GM21381 (cell line): ENCODE measurements around the gene GPATCH8.
A peak's percentile ranks its signal among the peaks of the same experiment; 100 is the strongest.
"Not testable (repeated sequence)": the region's sequence is repeated elsewhere in the genome, so short reads cannot be mapped to it uniquely, and the experiment has no call there.

Experiments
- ATAC-seq: cut with Tn5 transposase; IDR thresholded peaks from one replicate; pipeline ENCODE4 v1.9.1; 2021; ENCODE audit warnings: mild to moderate bottlenecking, moderate library complexity; ENCODE audit not compliant: unreplicated experiment

Gene GPATCH8

GRCh38 chr17:44527954-44528353 lies 24.7 kb upstream of the GPATCH8 start:
- ATAC-seq, result no peak

DNA sequence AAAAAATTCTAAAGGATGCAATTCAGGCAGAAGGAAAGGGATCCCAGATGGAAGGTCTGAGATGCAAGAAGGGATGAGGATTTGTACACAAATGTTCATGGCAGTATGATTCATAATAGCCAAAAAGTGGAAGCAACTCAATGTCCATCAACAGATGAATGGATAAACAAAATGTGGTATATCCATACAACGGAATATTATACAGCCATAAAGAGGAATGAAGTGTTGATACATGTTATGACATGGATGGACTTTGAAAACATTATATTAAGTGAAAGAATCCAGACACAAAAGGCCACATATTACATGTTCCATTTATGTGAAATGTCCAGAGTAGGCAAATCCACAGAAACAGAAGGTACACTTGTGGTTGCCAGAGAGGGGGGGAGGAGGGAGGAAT lies 23.9 kb upstream of the GPATCH8 start:
- no peak for ATAC-seq

DNA sequence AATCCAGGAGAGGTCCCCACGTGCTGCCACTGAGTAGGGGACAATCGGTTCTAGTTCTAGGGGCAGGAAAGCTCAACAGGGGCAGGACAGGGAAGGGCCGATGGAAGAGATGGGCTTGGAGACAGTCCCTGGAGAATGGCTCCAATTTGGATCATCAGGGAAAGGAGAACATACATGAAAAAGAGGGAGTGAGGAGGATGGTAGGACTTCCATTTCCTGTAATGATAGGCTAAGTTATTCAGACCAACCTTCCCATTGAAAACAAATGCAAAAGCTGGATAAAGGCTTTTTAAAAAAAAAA lies 20.4 kb upstream of the GPATCH8 start:
- no peak for ATAC-seq

GRCh38 chr17:44522883-44523671 lies 19.9 kb upstream of the GPATCH8 start:
- no peak for ATAC-seq

DNA sequence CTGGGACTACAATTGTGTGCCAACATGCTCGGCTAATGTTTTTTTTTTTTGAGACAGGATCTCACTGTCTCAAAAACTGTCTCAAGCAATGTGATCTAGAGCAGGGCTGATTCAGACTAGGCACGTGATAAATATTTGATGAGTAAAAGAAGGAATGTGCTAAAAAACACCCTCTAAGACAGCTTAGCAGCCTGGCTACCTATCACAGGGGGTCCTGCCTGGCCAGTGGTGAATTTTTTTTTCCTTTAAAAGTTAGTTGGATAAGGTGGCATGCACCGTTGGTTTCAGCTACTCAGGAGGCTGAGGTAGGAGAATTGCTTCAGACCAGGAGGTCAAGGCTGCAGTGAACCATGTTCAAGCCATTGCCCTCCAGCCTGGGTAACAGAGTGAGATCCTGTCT lies 14.8 kb upstream of the GPATCH8 start:
- ATAC-seq, result no peak

DNA sequence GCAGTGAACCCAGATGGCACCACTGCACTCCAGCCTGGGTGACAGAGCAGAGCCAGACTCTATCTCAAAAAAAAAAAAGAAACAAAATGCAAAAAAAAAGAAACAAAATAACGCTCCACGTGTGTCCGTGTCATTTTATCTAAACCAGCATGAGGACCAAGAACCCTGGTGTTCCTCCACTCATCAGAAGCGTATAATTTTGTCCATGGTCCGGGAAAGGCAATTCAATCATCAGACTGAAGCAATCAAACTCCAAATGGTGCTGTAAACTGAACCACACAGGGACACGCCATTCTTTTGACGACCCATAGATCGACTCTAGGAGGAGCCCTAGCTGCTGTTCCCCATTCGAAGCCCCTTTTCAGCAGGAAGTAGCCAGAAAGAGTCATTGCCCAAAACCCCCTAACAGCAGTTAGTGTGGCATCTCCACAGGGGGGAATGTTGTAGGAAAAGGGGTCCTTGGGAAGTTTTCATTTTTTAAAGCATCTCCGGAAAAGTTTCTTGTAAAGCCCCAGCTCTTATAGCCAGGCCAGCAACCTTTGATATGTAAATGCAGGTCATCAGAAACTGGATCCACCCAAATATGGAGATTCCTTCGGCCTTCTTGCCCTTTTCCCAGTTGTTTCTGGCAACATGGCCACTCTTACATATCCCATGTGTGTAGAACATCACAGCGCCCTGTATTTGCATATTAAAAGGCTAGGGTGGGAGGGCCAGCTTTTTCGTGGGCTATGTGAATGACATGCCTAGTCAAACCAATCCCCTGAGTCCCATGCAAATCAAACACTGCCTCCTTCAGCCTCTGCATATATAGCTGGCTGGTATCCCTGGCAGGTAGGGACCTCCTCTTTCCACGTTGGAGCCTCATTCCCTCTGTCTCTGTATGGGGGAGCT lies 8.3 kb upstream of the GPATCH8 start:
- not testable (repeated sequence) for ATAC-seq

DNA sequence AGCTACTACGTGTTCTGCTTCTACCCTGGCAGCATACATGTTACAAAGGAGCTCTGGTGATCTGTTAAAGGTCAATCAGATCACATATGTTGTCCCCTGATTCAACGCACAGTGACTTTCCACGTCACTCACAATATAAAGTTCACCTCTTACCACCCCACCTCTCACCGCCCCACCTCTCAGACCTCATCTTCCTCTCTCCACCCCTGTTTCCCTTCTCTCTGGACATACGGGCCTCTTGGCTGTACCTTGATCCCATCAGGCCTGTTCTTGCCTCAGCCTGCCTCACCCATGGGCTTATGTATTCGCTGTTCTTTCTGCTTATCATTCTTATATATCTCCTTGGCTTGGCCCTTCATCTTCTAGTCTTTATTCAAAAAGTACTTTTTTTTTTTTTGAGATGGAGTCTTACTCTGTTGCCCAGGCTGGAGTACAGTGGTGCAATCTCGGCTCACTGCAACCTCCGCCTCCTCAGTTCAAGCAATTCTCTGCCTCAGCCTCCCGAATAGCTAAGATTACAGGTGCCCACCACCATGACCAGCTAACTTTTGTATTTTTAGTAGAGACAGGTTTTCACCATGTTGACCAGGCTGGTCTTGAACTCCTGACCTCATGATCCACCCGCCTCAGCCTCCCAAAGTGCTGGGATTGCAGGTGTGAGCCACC lies 3.9 kb upstream of the GPATCH8 start:
- not testable (repeated sequence) for ATAC-seq

GRCh38 chr17:44502598-44503146 lies 534 bp downstream of the GPATCH8 start:
- peak; percentile 18 for ATAC-seq

DNA sequence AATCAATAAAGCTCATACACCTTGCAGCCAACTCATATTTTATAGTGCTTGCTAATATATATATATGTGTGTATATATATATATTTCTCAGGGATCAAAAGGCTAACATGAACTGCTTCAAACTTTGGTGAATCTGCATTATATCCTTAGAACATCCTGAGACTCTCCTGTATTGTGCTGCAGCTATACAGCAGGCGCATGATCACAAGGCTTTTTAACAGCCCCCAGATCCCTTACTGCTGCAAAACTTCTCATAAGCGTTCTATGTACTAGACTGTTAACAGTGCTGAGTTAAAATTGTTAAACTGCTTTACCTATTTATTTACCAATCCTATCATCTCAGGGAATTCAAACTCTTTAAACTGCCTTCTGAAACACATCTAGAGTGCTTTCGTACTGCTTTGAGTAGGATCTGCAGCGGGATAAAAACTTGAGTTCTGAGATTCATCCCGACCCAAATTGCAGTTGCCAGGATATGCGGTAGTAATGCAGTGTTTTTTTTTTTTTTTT lies 1.3 kb downstream of the GPATCH8 start:
- no peak for ATAC-seq

GRCh38 chr17:44499722-44500121 lies 3.5 kb downstream of the GPATCH8 start:
- no peak for ATAC-seq

DNA sequence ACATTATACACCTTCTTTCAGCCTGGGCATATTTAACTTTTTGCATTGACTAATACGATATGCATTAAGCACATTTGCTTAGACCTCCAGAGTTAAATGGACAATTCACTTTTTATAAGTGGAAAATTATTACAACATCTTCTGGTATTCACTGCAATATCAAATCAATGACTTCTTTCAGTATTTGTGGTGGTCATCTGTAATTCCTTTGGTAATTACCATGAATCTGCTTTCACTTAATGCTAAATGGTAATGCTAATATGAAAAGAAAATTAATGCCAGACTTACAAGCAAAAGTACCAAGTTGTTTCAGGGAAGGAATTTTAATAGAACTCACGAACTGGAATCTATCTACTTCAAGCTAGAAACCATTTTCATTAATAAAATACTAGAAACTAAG lies 6.4 kb downstream of the GPATCH8 start:
- no peak for ATAC-seq

DNA sequence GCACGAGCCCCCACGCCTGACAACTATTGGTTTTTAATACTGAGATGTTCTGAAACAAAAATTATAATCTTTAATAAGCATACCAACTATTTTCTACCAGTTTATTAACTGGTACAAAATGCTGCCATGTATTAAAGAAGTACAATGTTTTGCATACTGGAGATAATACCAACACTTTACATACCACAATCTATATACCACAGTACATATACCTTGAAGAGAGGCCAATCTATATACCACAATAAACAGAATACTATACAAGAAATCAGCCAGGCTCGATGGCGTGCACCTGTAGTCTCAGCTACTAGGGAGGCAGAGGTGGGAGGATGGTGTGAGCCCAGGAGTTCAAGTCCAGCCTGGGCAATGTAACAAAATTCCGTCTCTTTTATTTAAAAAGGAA lies 9.9 kb downstream of the GPATCH8 start:
- ATAC-seq, result no peak

DNA sequence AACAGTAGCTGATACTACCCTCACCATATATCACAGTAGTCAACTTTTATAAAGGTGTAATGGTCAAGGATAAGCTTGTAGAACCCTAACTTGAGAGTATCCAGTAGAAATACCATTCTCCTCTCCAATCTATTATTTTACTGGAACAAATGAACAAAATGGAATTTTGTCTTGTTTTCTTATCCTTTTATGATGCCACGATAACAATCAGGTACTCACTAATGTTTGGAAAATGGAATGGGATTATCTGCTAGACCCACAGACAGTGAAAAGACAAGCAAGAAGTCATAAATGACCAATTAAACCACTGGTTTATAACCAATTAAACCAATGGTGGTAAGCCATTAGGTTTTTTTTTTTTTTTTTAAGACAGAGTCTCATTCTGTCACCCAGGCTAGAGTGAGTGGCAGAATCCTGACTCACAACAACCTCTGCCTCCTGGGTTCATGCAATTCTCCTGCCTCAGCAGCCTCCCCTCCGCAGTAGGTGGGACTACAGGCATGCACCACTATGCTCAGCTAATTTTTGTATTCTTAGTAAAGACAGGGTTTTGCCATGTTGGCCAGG lies 10.4 kb downstream of the GPATCH8 start:
- ATAC-seq, result no peak

- ATAC-seq, result no peak
Observed at GRCh38 chr17:44489581-44489980, 13.6 kb downstream of the GPATCH8 start.

GRCh38 chr17:44487170-44487569 lies 16.0 kb downstream of the GPATCH8 start:
- no peak for ATAC-seq

GRCh38 chr17:44473367-44473766 lies 29.8 kb downstream of the GPATCH8 start:
- no peak for ATAC-seq

DNA sequence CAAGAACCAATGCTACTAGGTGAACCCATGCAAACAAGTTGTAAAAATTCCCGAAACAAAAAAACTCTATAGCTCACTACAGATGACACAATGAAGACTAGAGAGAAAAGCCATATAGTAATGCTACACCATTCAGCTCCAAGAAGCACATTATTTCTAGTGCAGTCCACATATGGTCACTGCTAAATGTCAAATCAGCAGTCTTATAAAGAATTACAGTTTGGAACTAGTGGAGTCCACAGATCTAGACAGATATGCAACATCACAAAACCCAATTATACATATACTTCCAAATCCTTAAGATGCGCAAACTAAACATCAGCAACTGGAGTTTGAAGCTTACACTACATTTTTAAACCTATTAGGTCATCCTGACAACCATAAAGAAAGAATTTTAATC lies 33.5 kb downstream of the GPATCH8 start:
- no peak for ATAC-seq

GRCh38 chr17:44467108-44467507 lies 36.1 kb downstream of the GPATCH8 start:
- no peak for ATAC-seq

DNA sequence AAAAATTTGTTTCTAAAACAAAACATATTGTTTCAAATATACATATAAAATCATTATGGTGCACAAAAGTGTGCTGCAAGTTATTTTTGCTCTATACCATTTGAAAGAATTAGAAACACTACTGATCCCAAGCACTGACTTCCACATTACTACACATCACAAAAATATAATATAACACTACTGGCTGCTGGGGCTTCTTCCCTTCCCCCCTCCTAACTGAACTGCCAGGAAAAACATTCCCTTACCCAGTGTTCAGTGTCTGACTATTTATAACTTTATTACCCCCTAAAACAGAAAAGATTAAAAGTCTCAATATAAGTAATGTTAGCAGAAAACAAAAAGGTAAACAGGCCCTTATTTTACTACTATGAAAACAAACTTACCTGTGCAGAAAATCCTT lies 36.9 kb downstream of the GPATCH8 start:
- no peak for ATAC-seq

GRCh38 chr17:44465897-44466296 lies 37.3 kb downstream of the GPATCH8 start:
- no peak for ATAC-seq

GRCh38 chr17:44465276-44465675 lies 37.9 kb downstream of the GPATCH8 start:
- ATAC-seq, result no peak
